HepG2 (cell line): Measurements from ENCODE around the gene SPTSSA. TPM values are rescaled to one million over a fixed set of nuclear protein-coding genes. Genes with fewer than 3 reads are reported as not detected.
A peak's percentile ranks its signal among the peaks of the same experiment; 100 is the strongest.

Source experiments
- CBX2 ChIP-seq, 2 experiments: fragments of 200-600 bp in 1 of 2; sonication (generic); formaldehyde crosslinking in 1 of 2; IDR thresholded peaks; 2 replicates each; pipeline versions ENCODE4 v1.7.0 to v1.8.1; 2018 to 2022; ENCODE audit warnings: low read depth in 2 of 2, low read length in 1 of 2, mild to moderate bottlenecking in 1 of 2, missing genetic modification reagents in 1 of 2
- CENPT ChIP-seq: sonication (generic); formaldehyde crosslinking; IDR thresholded peaks from 2 replicates; pipeline ENCODE4 v1.8.0; 2022; ENCODE audit warnings: low read depth, mild to moderate bottlenecking, moderate library complexity, missing genetic modification reagents
- FLYWCH1 ChIP-seq: sonication (generic); formaldehyde crosslinking; IDR thresholded peaks from 2 replicates; pipeline ENCODE4 v1.8.1; 2023; ENCODE audit warnings: mild to moderate bottlenecking, missing genetic modification reagents
- FOXK1 ChIP-seq: sonication (generic); formaldehyde crosslinking; IDR thresholded peaks from 2 replicates; pipeline ENCODE4 v1.4.0; 2020; ENCODE audit warnings: low read depth, missing genetic modification reagents, borderline replicate concordance
- IKZF1 ChIP-seq: fragments of 450-650 bp; IDR thresholded peaks from 2 replicates; pipeline ENCODE4 v1.7.1; 2016
- IRX3 ChIP-seq: sonication (generic); formaldehyde crosslinking; IDR thresholded peaks from 2 replicates; pipeline ENCODE4 v1.8.1; 2023; ENCODE audit warnings: mild to moderate bottlenecking, low read depth, missing genetic modification reagents, borderline replicate concordance
- KAT7 ChIP-seq: IDR thresholded peaks from 2 replicates; pipeline ENCODE4 v1.6.1; 2018; ENCODE audit warnings: borderline replicate concordance, missing compliant biosample characterization
- KLF11 ChIP-seq: IDR thresholded peaks from 2 replicates; pipeline ENCODE4 v1.6.1; 2016; ENCODE audit warnings: missing compliant biosample characterization
- MIER3 ChIP-seq: IDR thresholded peaks from 2 replicates; pipeline ENCODE4 v1.6.1; 2016; ENCODE audit warnings: missing compliant biosample characterization, borderline replicate concordance
- MYPOP ChIP-seq: sonication (generic); formaldehyde crosslinking; IDR thresholded peaks from 2 replicates; pipeline ENCODE4 v1.8.1; 2023; ENCODE audit warnings: mild to moderate bottlenecking, moderate library complexity, missing genetic modification reagents
- NCOA5 ChIP-seq: sonication (generic); formaldehyde crosslinking; IDR thresholded peaks from 2 replicates; pipeline ENCODE4 v1.4.0; 2020; ENCODE audit warnings: missing genetic modification reagents
- PBX2 ChIP-seq: IDR thresholded peaks from 2 replicates; pipeline ENCODE4 v1.6.1; 2016; ENCODE audit warnings: control low read depth
- RBAK ChIP-seq: sonication (generic); formaldehyde crosslinking; IDR thresholded peaks from 2 replicates; pipeline ENCODE4 v1.5.1; 2020; ENCODE audit warnings: mild to moderate bottlenecking, missing genetic modification reagents
- RNF2 ChIP-seq: fragments of 450-650 bp; conservative IDR thresholded peaks from 2 replicates; pipeline ENCODE4 v1.6.1; 2016; ENCODE audit warnings: low read depth
- SIX4 ChIP-seq: sonication (generic); formaldehyde crosslinking; IDR thresholded peaks from 2 replicates; pipeline ENCODE4 v1.4.0; 2020; ENCODE audit warnings: missing genetic modification reagents
- SNAPC2 ChIP-seq: sonication (generic); formaldehyde crosslinking; IDR thresholded peaks from 2 replicates; pipeline ENCODE4 v1.8.1; 2022; ENCODE audit warnings: mild to moderate bottlenecking, missing genetic modification reagents
- SUZ12 ChIP-seq: fragments of 150-350 bp; IDR thresholded peaks from 2 replicates; pipeline ENCODE4 v1.6.1; 2014; ENCODE audit warnings: low read depth, low read length
- SYNCRIP ChIP-seq: fragments of 200-400 bp; formaldehyde crosslinking; IDR thresholded peaks from 2 replicates; pipeline ENCODE4 v1.6.1; 2018; ENCODE audit warnings: mild to moderate bottlenecking, low read depth, low read length; ENCODE audit not compliant: insufficient read depth
- ZBTB21 ChIP-seq: sonication (generic); formaldehyde crosslinking; IDR thresholded peaks from 2 replicates; pipeline ENCODE4 v1.4.0; 2020; ENCODE audit warnings: missing genetic modification reagents
- ZMYM4 ChIP-seq: sonication (generic); formaldehyde crosslinking; IDR thresholded peaks from 2 replicates; pipeline ENCODE4 v1.8.1; 2023; ENCODE audit warnings: mild to moderate bottlenecking, missing genetic modification reagents
- ZNF383 ChIP-seq: sonication (generic); formaldehyde crosslinking; IDR thresholded peaks from 2 replicates; pipeline ENCODE4 v1.4.0; 2020; ENCODE audit warnings: missing genetic modification reagents, mild to moderate bottlenecking, borderline replicate concordance
- ZNF687 ChIP-seq: sonication (generic); formaldehyde crosslinking; IDR thresholded peaks from 2 replicates; pipeline ENCODE4 v1.5.1; 2020; ENCODE audit warnings: mild to moderate bottlenecking, missing genetic modification reagents, moderate library complexity
- ZNF839 ChIP-seq: sonication (generic); formaldehyde crosslinking; IDR thresholded peaks from 2 replicates; pipeline ENCODE4 v1.4.0; 2020; ENCODE audit warnings: missing genetic modification reagents, mild to moderate bottlenecking, borderline replicate concordance
- ZNF879 ChIP-seq: sonication (generic); formaldehyde crosslinking; IDR thresholded peaks from 2 replicates; pipeline ENCODE4 v1.8.1; 2023; ENCODE audit warnings: missing genetic modification reagents
- ZSCAN20 ChIP-seq: sonication (generic); formaldehyde crosslinking; IDR thresholded peaks from 2 replicates; pipeline ENCODE4 v1.4.0; 2020; ENCODE audit warnings: missing genetic modification reagents, mild to moderate bottlenecking, borderline replicate concordance
- ZSCAN29 ChIP-seq: sonication (generic); formaldehyde crosslinking; conservative IDR thresholded peaks from 2 replicates; pipeline ENCODE4 v1.4.0; 2020; ENCODE audit warnings: mild to moderate bottlenecking, missing genetic modification reagents
- polyA plus RNA-seq, 8 experiments: library from polyadenylated mRNA; depleted of rRNA in 3 of 8; stranded (reverse) in 7 of 8; unstranded in 1 of 8; fragments of >200 nt; fragmentation: Illumina TruSeq in 4 of 8; extraction: Trizol in 4 of 8; gene quantifications; 2 replicates each; pipeline versions ENCODE4 v1.2.1 to v1.2.3, GENCODE V29; 2011 to 2016; ENCODE audit warnings: low read depth in 4 of 8, missing spikeins in 1 of 8, mixed read lengths in 1 of 8; ENCODE audit not compliant: insufficient read depth in 1 of 8
- total RNA-seq, 5 experiments: library from RNA; depleted of rRNA; stranded (reverse); fragments of >200 nt; fragmentation: Illumina TruSeq; extraction: Trizol; gene quantifications; 2 replicates each; pipeline ENCODE4 v1.2.3, GENCODE V29; 2016; ENCODE audit warnings: low read depth in 1 of 5

The SPTSSA gene
- total and polyA plus RNA-seq, 2 of the 13 experiments (the other 11 are each of a cell fraction or from before 2014, with no cell fraction given): 19.1 to 86.1 TPM

- TF ChIP-seq ZNF687 (CRISPR knock-in tag) (no peak), IKZF1 (no peak), KLF11 (CRISPR knock-in tag) (no peak), RBAK (CRISPR knock-in tag) (no peak), ZNF839 (CRISPR knock-in tag) (no peak), MYPOP (no peak), FLYWCH1 (CRISPR knock-in tag) (no peak), IRX3 (no peak), PBX2 (no peak), MIER3 (CRISPR knock-in tag) (no peak), ZNF383 (CRISPR knock-in tag) (no peak), CBX2 (IDR thresholded peaks at IDR 0.05; ENCODE audit: low read depth, low read length) (no peak), CBX2 (CRISPR knock-in tag; IDR thresholded peaks at IDR 0.05; ENCODE audit: low read depth) (no peak), FOXK1 (no peak; the same call in 1 of the 2 replicates), RNF2 (0 out of 2 replicates have a peak, but pooled peaks have one; percentile 37), NCOA5 (CRISPR knock-in tag) (no peak), SIX4 (CRISPR knock-in tag) (no peak), ZBTB21 (CRISPR knock-in tag) (no peak), ZMYM4 (CRISPR knock-in tag) (peak; percentile 41; the same call in 1 of the 2 replicates), CENPT (no peak), SYNCRIP (no peak), ZSCAN29 (no peak), ZSCAN20 (CRISPR knock-in tag) (no peak), ZNF879 (CRISPR knock-in tag) (0 out of 2 replicates have a peak, but pooled peaks have one; percentile 58), SUZ12 (no peak), KAT7 (CRISPR knock-in tag) (no peak), SNAPC2 (no peak)
These were observed 36.8 kb upstream of the SPTSSA start (continued) for GRCh38 chr14:34498684-34499412.
